Muscle layer of colon (tissue), 2 donors: ENCODE measurements around the gene BIK.

Experiments used
- H3K27ac ChIP-seq: one replicate; pipeline ENCODE4 v1.7.0; 2013; ENCODE audit warnings: low read depth, mild to moderate bottlenecking, low read length, moderate library complexity
- H3K27me3 ChIP-seq, 2 donors: one replicate each; pipeline ENCODE4 v1.7.0; 2013; ENCODE audit warnings: low read length in 2 of 2, mild to moderate bottlenecking in 2 of 2; ENCODE audit not compliant: insufficient read depth in 2 of 2, control insufficient read depth in 1 of 2
- H3K36me3 ChIP-seq: one replicate; pipeline ENCODE4 v1.7.0; 2013; ENCODE audit warnings: mild to moderate bottlenecking, low read length; ENCODE audit not compliant: insufficient read depth
- H3K4me1 ChIP-seq: one replicate; pipeline ENCODE4 v1.7.0; 2013; ENCODE audit warnings: mild to moderate bottlenecking, low read length; ENCODE audit not compliant: insufficient read depth
- H3K4me3 ChIP-seq, 2 donors: one replicate each; pipeline ENCODE4 v1.7.0; 2013; ENCODE audit warnings: low read length in 2 of 2, low read depth in 1 of 2, mild to moderate bottlenecking in 1 of 2, moderate library complexity in 1 of 2
- H3K9ac ChIP-seq: one replicate; pipeline ENCODE4 v1.7.0; 2013; ENCODE audit warnings: low read length
- H3K9me3 ChIP-seq: one replicate; pipeline ENCODE4 v1.7.0; 2013; ENCODE audit warnings: mild to moderate bottlenecking, low read length
- donor health status: abdominal sarcoma.
- donor health status: Adenocarcinoma of cecum.

The BIK gene

GRCh38 chr22:43168471-43169309, 58.1 kb downstream of the BIK start:
- Histone ChIP-seq H3K4me1 (peaks cover under 1% of the 10 kb centered on the region), H3K9me3 (no peaks in the 10 kb centered on the region), H3K27me3 (no peaks in the 10 kb centered on the region), H3K27ac (no peak overlapping the region), H3K4me3 (no peak overlapping the region), H3K36me3 (peaks cover 41% of the 10 kb centered on the region), H3K9ac (no peak overlapping the region)

GRCh38 chr22:43169310-43170130, 59.0 kb downstream of the BIK start:
- Histone ChIP-seq H3K9me3 (no peaks in the 10 kb centered on the region), H3K36me3 (peaks cover 49% of the 10 kb centered on the region), H3K4me1 (no peaks in the 10 kb centered on the region), H3K4me3 (no peak overlapping the region), H3K27ac (no peak overlapping the region), H3K9ac (no peak overlapping the region), H3K27me3 (no peaks in the 10 kb centered on the region)

- no peak overlapping the region for H3K9ac ChIP-seq
- H3K4me1 ChIP-seq = no peaks in the 10 kb centered on the region
- H3K36me3 ChIP-seq = peaks cover 52% of the 10 kb centered on the region
Measured at GRCh38 chr22:43170131-43170480, 59.6 kb downstream of the BIK start.

GRCh38 chr22:43171019-43171491, 60.5 kb downstream of the BIK start:
- Histone ChIP-seq H3K9me3 (no peaks in the 10 kb centered on the region), H3K4me1 (no peaks in the 10 kb centered on the region), H3K27ac (no peak overlapping the region), H3K9ac (no peak overlapping the region), H3K27me3 (no peaks in the 10 kb centered on the region), H3K4me3 (no peak overlapping the region), H3K36me3 (peaks cover 52% of the 10 kb centered on the region)

More at GRCh38 chr22:43170131-43170480, 59.6 kb downstream of the BIK start:
- no peaks in the 10 kb centered on the region for H3K9me3 ChIP-seq
- no peaks in the 10 kb centered on the region for H3K27me3 ChIP-seq
- no peak overlapping the region for H3K27ac ChIP-seq
- H3K4me3 ChIP-seq = no peak overlapping the region

- Histone ChIP-seq H3K27ac (no peak overlapping the region), H3K27me3 (no peaks in the 10 kb centered on the region), H3K9me3 (no peaks in the 10 kb centered on the region), H3K4me3 (no peak overlapping the region), H3K4me1 (no peaks in the 10 kb centered on the region), H3K9ac (no peak overlapping the region), H3K36me3 (peaks cover 47% of the 10 kb centered on the region)
Measured at GRCh38 chr22:43171607-43172006, 61.1 kb downstream of the BIK start.

GRCh38 chr22:43172191-43172590, 61.6 kb downstream of the BIK start:
- peaks cover 47% of the 10 kb centered on the region for H3K36me3 ChIP-seq
- H3K4me1 ChIP-seq = no peaks in the 10 kb centered on the region
- H3K9me3 ChIP-seq = no peaks in the 10 kb centered on the region
- no peaks in the 10 kb centered on the region for H3K27me3 ChIP-seq
- no peak overlapping the region for H3K4me3 ChIP-seq
- no peak overlapping the region for H3K27ac ChIP-seq
- H3K9ac ChIP-seq = no peak overlapping the region

GRCh38 chr22:43173566-43173965, 63.0 kb downstream of the BIK start:
- peaks cover 39% of the 10 kb centered on the region for H3K36me3 ChIP-seq
- H3K27ac ChIP-seq = no peak overlapping the region

GRCh38 chr22:43173976-43174720, 63.6 kb downstream of the BIK start:
- Histone ChIP-seq H3K27me3 (no peaks in the 10 kb centered on the region), H3K9ac (no peak overlapping the region), H3K4me3 (no peak overlapping the region), H3K36me3 (peaks cover 39% of the 10 kb centered on the region), H3K4me1 (no peaks in the 10 kb centered on the region), H3K27ac (no peak overlapping the region), H3K9me3 (no peaks in the 10 kb centered on the region)

More at GRCh38 chr22:43173566-43173965, 63.0 kb downstream of the BIK start:
- no peaks in the 10 kb centered on the region for H3K4me1 ChIP-seq
- no peak overlapping the region for H3K9ac ChIP-seq
- no peaks in the 10 kb centered on the region for H3K27me3 ChIP-seq
- no peak overlapping the region for H3K4me3 ChIP-seq
- no peaks in the 10 kb centered on the region for H3K9me3 ChIP-seq

- H3K4me3 ChIP-seq = no peak overlapping the region
- no peak overlapping the region for H3K9ac ChIP-seq
- H3K36me3 ChIP-seq = peaks cover 39% of the 10 kb centered on the region
- H3K9me3 ChIP-seq = no peaks in the 10 kb centered on the region
- H3K4me1 ChIP-seq = no peaks in the 10 kb centered on the region
- H3K27ac ChIP-seq = no peak overlapping the region
- no peaks in the 10 kb centered on the region for H3K27me3 ChIP-seq
Measured at GRCh38 chr22:43174941-43175531, 64.5 kb downstream of the BIK start.

GRCh38 chr22:43176090-43176489, 65.5 kb downstream of the BIK start:
- H3K27me3 ChIP-seq = no peaks in the 10 kb centered on the region
- H3K36me3 ChIP-seq = peaks cover 34% of the 10 kb centered on the region
- no peak overlapping the region for H3K27ac ChIP-seq
- no peak overlapping the region for H3K9ac ChIP-seq
- H3K4me1 ChIP-seq = no peaks in the 10 kb centered on the region
- no peak overlapping the region for H3K4me3 ChIP-seq
- no peaks in the 10 kb centered on the region for H3K9me3 ChIP-seq

GRCh38 chr22:43177479-43177878, 66.9 kb downstream of the BIK start:
- Histone ChIP-seq H3K36me3 (peaks cover 20% of the 10 kb centered on the region), H3K4me3 (no peak overlapping the region), H3K9ac (no peak overlapping the region), H3K9me3 (no peaks in the 10 kb centered on the region), H3K27me3 (no peaks in the 10 kb centered on the region), H3K27ac (no peak overlapping the region), H3K4me1 (no peaks in the 10 kb centered on the region)
